ENCODE results near the gene WWTR1. TPM values are rescaled to one million over a fixed set of nuclear protein-coding genes. Genes with fewer than 3 reads are reported as not detected.
A peak's percentile ranks its signal among the peaks of the same experiment; 100 is the strongest.

The WWTR1 gene
- total RNA-seq, 1 donor from 2014 or later, result 42.1 TPM

DNA sequence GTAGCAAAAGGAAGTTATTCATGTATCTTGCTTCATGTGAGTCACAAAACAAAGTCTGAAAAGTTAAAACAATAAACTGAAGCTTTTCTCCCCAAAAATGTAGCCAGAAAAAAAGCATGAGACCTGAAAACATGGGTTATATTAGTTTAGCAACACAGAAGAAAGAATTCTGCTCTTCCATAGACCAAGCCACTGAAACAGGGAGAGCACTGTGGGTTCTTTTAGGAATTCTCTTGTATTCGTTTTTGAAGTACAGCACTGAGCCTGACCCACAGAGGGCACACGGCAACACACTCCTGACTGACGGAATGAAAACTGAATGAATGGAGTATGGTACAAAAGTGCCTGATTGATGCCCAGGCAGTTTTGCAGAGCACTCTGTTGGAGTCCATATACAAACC is 116.7 kb downstream of the WWTR1 start:
- DNase-seq (ENCODE audit: low read depth), result no peak
- Histone ChIP-seq H3K27me3 (ENCODE audit: control insufficient read depth, insufficient read depth, low read length) (no peaks in the 10 kb centered on the region), H3K4me3 (ENCODE audit: low read depth, low read length) (peak overlapping the region; percentile 45), H3K36me3 (ENCODE audit: control insufficient read depth, insufficient read depth, low read length) (no peaks in the 10 kb centered on the region)
- TF ChIP-seq, protein P1, sequence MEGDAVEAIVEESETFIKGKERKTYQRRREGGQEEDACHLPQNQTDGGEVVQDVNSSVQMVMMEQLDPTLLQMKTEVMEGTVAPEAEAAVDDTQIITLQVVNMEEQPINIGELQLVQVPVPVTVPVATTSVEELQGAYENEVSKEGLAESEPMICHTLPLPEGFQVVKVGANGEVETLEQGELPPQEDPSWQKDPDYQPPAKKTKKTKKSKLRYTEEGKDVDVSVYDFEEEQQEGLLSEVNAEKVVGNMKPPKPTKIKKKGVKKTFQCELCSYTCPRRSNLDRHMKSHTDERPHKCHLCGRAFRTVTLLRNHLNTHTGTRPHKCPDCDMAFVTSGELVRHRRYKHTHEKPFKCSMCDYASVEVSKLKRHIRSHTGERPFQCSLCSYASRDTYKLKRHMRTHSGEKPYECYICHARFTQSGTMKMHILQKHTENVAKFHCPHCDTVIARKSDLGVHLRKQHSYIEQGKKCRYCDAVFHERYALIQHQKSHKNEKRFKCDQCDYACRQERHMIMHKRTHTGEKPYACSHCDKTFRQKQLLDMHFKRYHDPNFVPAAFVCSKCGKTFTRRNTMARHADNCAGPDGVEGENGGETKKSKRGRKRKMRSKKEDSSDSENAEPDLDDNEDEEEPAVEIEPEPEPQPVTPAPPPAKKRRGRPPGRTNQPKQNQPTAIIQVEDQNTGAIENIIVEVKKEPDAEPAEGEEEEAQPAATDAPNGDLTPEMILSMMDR (IDR thresholded peaks at IDR 0.05; ENCODE audit: insufficient read depth, low read length, poor library complexity, severe bottlenecking), result peak; percentile 60

DNA sequence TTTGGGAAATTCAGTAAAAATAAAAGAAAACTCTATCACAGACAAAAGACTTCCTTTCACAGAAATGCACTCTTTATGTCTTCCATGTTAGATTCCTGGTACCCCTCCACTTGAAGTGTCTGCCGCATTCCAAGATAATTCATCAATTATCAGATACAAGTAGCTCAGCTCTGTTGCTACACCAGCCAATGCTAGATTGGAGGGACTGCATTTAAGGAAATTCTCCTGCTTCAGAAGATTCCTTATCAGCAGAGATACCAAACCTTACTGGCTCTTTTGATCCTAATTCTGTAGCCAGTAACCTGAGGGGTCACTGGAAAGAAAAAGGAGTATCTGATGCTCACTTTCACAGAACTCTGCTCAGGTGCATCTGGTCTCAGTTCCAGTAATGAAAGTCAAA is 119.5 kb downstream of the WWTR1 start:
- TF ChIP-seq, protein P1 (IDR thresholded peaks at IDR 0.05; ENCODE audit: insufficient read depth, low read length, poor library complexity, severe bottlenecking), result no peak
- H3K4me3 ChIP-seq (ENCODE audit: low read depth, low read length), result no peak overlapping the region
- no peaks in the 10 kb centered on the region for H3K27me3 ChIP-seq (ENCODE audit: control insufficient read depth, insufficient read depth, low read length)
- no peaks in the 10 kb centered on the region for H3K36me3 ChIP-seq (ENCODE audit: control insufficient read depth, insufficient read depth, low read length)
- no peak for DNase-seq (ENCODE audit: low read depth)

DNA sequence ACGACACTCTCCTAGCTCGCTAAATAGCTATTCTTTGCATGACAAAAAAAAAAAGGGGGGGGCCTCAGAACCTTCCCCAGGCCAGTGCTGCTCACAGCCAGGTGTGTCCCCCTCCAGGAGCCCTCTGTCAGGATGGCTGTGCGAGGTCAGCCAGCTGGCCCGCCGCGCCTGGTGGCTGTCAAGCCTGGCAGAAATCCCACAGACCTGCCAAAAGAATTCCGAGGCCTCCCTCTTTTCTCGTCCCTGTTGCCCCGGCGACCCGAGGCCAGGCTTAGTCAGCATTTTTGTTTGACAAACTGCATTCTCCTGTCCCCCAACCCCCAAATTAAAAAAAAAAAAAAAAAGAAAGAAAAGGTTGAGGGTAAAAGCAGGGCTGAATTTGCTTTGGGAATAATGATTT is 121.4 kb downstream of the WWTR1 start:
- DNase-seq (ENCODE audit: low read depth), result no peak
- Histone ChIP-seq H3K4me3 (ENCODE audit: low read depth, low read length) (no peak overlapping the region), H3K36me3 (ENCODE audit: control insufficient read depth, insufficient read depth, low read length) (no peaks in the 10 kb centered on the region), H3K27me3 (ENCODE audit: control insufficient read depth, insufficient read depth, low read length) (no peaks in the 10 kb centered on the region)
- TF ChIP-seq, protein P1 (IDR thresholded peaks at IDR 0.05; ENCODE audit: insufficient read depth, low read length, poor library complexity, severe bottlenecking), result no peak

DNA sequence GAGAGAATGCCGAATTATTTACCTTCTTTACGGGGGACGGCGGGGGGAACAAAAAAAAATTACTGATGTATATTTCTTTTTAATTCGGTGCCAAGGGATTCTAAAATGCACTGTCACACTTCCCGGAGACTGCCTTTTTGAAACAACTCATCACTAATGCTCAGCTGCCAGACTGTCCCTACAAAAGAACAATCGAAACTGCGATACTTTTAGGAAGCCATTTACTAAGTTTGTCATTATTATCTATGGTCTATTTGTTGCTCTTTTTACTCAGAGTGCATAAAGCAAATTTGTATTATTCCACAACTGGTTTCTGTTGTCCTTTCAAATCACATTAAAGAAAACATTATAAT is 122.5 kb downstream of the WWTR1 start:
- Histone ChIP-seq H3K36me3 (ENCODE audit: control insufficient read depth, insufficient read depth, low read length) (no peaks in the 10 kb centered on the region), H3K4me3 (ENCODE audit: low read depth, low read length) (no peak overlapping the region), H3K27me3 (ENCODE audit: control insufficient read depth, insufficient read depth, low read length) (no peaks in the 10 kb centered on the region)
- TF ChIP-seq, protein P1 (IDR thresholded peaks at IDR 0.05; ENCODE audit: insufficient read depth, low read length, poor library complexity, severe bottlenecking), result no peak
- no peak for DNase-seq (ENCODE audit: low read depth)

DNA sequence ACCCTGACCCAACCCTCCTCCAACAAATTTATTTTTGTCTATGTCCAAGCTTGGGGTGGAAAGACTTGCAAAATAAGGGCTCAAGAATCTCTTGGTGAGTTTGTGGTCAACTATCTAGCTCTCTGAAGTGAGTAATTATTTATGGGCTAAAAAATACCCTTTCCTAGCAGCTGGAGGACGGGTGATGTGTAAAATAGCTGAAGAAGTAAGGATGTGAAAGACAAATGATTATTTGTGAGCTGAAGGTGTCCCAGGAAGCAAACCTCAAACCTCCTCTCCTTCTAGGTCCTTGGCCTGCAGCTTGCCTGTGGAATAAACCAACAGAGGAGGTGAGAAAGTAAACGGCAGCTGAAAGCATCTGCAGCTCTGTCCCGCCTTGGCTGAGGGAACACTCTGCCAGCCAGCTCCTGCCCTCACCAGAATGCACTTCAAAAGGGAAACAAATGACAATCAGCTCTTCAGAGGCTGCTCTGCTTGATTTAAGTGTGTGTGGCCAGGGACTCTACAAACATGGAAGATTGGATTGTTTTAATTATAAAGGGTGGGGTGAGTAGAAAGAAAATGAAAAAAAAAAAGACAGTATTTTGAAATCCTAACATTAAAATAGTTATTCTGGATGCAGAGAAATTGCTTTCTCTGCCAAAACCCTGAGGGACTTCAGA is 123.0 kb downstream of the WWTR1 start:
- H3K27me3 ChIP-seq (ENCODE audit: control insufficient read depth, insufficient read depth, low read length), result no peaks in the 10 kb centered on the region
- no peak for DNase-seq (ENCODE audit: low read depth)
- H3K4me3 ChIP-seq (ENCODE audit: low read depth, low read length), result no peak overlapping the region
- TF ChIP-seq, protein P1 (IDR thresholded peaks at IDR 0.05; ENCODE audit: insufficient read depth, low read length, poor library complexity, severe bottlenecking), result no peak
- H3K36me3 ChIP-seq (ENCODE audit: control insufficient read depth, insufficient read depth, low read length), result no peaks in the 10 kb centered on the region

DNA sequence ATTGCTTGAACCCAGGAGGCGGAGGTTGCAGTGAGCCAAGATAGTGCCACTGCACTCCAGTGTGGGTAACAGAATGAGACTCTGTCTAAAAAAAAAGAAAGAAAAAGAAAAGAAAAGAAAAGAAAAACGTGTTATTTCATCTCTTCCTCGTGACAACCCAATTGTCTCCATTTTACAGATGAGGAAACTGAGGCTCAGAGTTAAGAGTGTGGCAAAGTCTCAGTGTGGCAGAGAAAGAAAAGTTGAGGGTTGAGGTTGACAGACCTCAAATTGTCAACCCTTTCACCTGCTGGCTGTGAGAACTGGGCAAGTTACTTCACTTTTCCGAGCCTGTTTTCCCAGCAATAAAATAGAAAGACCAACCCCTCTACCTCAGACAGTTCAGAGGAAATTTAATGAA is 123.7 kb downstream of the WWTR1 start:
- H3K27me3 ChIP-seq (ENCODE audit: control insufficient read depth, insufficient read depth, low read length), result no peaks in the 10 kb centered on the region
- no peak for DNase-seq (ENCODE audit: low read depth)
- no peak overlapping the region for H3K4me3 ChIP-seq (ENCODE audit: low read depth, low read length)
- H3K36me3 ChIP-seq (ENCODE audit: control insufficient read depth, insufficient read depth, low read length), result no peaks in the 10 kb centered on the region
- TF ChIP-seq, protein P1 (IDR thresholded peaks at IDR 0.05; ENCODE audit: insufficient read depth, low read length, poor library complexity, severe bottlenecking), result no peak
